GM21515 (cell line): Measurements from ENCODE around the gene TTC39C.

Experiments used
- ATAC-seq: cut with Tn5 transposase; IDR thresholded peaks from one replicate; pipeline ENCODE4 v1.9.1; 2021; ENCODE audit not compliant: unreplicated experiment

Gene TTC39C

DNA sequence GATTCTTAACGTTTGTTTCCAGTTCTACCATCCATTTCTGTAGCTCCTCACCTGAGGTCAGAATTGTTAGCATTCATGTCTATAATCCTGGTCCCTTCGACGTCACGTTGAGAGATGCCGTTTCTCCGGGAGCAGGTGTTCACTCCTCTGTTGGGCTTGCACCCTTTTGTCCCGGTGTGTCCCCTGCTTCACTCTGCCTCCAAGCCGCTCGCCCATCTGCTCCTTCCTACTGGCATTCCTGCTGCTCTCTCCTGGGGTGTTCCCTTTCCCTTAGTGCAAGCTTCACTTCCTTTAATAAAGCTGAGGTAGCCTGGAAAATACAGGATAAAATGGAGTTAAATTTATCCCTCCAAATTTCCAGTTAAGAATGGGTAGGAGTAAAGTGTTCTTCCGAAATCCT is 62.4 kb downstream of the TTC39C start:
- no peak for ATAC-seq

DNA sequence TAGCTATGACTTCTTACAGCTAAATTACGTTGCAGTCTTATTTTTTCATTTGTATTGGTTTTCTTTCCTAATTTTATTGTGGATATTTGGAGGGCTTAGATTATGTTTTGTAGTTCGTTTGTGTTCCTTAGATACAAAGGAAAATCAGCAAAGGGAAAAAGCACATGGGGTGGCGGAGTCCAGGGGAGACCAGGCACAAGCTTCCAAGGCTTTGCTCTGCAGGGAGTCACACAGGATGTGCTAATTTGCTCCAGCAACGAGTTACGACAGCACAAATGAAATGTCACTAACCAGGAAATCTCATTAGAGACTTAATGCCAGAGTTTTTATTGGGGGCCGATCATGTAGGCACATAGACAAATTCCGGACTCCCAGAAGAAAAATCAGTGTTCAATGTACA is 63.8 kb downstream of the TTC39C start:
- no peak for ATAC-seq

DNA sequence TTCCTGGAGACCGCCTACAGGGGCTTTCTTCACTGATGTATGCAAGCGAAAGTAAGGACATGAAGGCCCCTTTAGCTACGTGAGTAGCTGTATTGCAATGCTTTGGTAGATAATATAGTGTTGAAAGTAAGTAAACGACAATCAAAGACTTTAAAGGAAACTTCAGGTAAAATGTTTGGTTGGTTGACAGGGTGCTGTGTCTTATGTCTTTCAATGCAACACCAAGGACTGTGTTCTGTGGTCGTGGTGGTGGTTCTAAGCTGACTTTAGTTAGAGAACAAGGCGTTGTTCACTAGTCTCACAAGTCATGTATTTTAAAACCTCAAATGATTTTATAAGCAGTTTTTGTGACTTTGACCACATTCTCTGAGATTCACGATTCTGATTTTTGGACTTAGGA is 66.3 kb downstream of the TTC39C start:
- no peak for ATAC-seq

DNA sequence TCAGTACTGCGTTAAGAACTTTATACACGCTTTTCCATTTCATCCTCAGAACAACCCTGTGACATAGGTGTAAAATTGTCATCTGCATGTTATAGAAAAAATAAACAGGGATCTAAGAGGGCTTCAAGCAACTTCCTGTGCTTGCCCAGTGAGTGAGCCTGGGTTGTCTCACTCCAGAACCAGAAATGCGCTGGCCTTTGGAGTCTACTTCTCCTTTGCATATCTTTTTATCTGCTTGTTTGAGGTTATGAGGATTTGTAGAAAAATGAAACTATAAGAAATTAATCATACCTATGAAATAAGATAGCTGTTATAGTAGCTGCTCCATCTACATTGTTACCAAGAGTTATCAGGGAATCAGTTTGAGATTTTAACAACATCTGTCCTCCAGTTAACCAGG is 69.0 kb downstream of the TTC39C start:
- no peak for ATAC-seq

DNA sequence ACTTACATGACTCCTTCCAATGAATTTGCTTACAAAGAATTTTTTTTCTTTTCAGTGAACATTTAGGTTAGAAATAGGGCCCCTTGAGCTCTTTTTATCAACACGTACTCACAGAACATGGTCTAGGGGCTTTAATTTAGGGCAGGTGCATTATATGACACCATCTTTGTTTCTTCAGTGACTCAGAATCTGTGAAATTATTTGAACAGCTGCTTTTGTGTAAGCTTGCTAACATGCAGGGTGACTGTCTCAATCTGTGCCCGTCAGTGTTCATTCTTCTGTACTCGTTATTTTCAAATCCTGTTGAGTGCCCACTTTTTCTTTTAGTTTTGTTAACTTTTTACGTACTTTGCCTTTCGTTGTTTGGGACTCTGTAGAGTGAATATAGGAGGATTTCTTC is 71.5 kb downstream of the TTC39C start:
- no peak for ATAC-seq

DNA sequence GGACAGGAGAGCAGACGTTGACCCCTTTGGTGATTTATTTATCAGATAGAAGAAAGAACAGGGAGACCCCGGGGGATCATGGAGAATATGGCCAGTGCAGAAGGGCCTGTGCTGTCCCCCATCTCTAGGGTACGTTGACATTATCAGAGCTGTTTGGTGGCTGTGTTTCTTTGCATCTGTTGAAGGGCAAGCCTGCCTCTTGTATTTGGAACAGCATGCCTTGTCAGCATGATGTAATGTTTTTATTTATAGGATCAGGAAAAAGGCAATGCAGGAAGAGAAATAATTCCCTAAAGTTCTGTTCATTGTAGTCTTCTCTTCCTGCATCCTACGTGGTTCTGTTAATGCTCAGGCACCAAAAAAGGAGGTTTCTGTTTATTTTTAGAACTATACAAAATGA is 74.5 kb downstream of the TTC39C start:
- no peak for ATAC-seq

DNA sequence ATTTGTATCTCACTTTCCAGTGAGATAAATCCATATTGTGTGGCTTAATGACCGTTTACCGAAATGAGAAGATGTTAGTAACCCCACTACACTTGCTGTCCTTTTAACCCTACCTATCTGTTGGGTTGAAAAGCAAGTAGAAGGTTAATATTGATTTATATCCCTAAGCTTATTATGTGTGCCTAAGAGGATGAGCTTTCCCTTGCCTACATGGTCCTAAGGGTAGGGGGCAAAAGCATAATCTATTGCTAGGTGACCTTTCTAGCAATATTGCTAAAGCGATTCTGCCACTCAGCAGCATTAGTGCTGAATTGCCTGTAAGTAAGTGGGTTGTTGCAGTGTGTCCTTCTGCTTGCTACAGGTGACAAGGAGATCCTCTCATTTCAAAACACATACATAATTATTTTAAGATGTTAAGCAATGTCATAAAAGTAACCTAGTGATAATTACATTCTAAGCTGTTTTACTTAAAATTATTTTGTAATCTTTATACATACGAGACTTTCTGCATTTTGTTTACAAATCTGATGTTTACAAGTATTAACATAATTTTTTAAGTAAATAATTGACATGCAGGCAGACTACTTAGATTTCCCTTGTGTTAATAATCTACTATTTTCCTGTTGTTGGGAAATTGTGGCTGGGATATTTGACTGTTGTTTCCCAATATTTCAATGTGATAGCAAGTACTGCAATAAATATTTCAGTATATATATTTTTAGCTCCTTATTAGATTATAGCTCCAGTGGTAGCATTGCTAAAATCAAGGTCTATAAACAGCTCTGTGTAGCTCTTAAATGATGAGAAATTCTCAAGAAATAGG is 75.2 kb downstream of the TTC39C start:
- ATAC-seq = no peak

DNA sequence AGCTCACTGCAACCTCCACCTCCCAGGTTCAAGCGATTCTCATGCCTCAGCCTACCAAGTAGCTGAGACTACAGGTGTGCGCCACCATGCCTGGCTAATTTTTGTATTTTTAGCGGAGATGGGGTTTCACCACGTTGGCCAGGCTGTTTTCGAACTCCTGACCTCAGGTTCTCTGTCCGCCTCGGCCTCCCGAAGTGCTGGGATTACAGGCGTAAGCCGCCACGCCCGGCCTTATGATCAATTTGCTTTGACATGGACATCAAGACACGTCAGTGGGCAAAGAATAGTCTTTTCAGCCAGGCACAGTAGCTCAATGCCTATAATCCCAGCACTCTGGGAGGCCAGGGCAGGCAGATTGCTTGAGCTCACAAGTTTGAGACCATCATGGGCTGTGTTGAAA is 76.3 kb downstream of the TTC39C start:
- ATAC-seq = no peak

DNA sequence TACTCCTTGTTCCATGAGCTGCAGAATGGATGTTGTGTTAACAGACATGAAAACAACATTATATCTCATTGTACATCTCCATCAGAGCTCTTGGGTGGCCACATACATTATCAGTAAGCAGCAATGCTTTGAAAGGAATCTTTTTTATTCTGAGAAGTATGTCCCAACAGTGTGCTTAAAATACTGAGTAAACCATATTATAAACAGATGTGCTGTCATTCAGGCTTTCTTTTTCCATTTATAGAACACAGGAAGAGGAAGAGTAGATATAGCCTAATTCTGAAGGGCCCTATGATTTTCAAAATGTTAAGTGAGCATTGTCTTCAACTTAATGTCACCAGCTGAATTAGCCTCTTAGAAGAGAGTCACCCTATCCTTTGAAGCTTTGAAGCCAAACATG is 80.0 kb downstream of the TTC39C start:
- no peak for ATAC-seq

DNA sequence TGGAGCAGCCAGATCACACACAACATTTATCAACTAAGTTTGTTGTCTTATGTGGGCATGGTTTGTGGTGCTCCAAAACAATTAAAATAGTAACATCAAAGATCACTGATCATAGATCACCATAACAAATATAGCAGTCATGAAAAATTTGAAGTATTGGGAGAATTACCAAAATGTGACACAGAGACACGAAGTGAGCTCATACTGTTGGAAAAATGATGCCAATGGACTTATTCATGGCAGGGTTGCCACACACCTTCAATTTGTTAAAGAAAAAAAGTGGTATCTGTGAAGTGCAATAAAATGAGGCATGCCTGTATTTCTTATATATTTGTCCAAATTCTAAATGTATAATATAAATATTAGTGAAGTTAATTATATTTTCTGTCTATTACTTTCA is 81.4 kb downstream of the TTC39C start:
- no peak for ATAC-seq

DNA sequence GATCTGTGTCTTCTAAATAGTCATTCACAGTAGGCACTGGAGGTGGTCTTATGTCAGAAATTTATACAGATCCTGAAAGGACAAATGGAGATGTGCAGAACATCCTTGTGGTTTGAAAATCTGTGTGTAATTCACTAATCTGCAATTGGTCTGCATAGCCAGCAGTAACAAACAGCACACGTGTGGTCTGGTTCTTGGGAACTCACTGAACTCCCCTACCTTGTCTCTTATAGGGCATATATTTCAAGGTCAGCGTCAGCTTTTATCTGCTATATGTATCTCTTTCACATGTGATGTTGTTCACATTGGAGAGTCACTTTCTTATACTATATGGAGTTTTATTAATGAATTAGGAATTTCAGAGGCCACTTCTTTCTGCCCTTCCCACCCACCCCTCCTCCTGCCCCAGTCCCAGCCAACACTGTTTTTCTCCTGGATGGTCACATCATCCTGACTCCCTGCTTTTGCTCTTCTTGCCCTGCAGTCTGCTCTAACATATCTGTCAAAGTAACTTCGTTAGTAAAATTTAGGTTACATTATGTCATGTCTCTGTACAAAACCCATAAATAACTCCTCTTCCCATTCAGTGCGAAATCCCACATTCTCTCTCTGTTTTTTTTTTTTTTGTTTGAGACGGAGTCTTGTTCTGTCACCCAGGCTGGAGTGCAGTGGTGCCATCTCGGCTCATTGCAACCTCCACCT is 88.9 kb downstream of the TTC39C start:
- no peak for ATAC-seq

DNA sequence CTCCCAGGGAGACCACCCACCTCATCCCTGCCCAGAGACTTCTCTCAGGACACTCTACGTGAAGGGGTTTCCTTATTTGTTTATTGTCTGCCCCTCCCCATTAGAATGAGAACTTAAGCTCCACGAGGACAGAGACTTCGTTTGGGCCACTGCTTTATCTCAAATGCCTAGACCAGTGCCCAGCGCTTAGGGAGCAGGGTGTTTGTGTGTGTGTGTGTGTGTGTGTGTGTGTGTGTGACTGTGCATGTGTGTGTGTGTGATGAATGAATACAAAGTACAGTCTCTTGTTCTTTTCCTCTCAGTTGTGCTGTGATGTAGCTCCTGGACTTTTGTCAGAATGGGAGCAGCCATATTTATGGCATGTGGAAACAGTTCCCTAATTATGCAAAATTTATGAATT is 89.9 kb downstream of the TTC39C start:
- no peak for ATAC-seq

DNA sequence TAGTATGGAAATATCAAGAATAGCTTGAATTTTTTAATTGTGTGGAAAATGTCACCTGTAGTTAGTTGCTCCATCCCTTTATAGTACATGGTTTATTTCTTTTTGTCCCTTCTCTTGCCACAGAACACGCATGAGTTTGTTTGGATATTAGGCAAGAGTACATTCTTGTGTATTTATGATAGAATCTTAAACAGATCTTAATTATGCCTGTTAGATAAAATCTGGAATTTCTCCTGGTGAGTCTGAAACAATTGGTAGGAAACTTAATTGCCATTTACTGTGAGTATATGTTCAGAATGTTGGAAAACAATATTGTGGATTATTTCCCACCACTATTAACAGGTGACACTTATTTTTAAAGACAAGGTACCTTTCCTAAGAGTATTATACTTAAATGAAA is 94.1 kb downstream of the TTC39C start:
- ATAC-seq = no peak

DNA sequence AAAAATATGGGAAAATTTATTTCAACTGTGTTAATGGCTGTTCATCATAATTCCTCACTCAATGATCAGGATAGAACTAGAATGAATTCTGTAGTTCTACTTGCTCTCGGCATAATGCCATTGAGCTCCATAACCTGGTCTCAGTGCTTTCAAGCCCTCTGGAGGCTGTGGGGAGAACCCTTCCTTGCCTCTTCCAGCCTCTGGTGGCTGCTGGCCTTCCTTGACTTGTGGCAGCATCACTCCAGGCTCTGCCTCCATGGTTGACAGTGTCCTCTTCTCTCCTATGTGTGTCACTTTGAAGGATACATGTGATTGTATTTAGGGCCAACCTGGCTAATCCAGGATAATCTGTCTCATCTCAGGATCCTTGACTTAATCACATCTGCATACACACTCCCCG is 97.4 kb downstream of the TTC39C start:
- ATAC-seq = no peak

DNA sequence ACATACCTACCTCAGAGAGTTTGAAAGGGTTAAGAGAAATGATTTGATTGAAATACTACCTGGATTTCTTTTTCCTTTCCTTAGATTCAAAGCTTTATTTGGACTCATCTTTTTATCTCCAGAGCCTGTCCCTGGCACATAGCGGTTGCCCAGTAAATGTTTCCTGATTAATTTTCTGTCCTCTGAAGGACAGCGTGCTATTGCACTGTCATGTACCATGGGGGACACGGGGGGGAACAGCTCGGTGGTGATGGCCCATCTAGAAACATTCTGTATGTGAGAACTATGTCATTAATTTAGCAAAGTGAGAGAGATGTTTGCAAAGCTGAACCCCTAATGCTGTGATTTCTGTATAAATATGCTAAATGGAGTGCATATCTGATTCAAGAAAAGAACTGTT is 97.9 kb downstream of the TTC39C start:
- ATAC-seq = no peak

DNA sequence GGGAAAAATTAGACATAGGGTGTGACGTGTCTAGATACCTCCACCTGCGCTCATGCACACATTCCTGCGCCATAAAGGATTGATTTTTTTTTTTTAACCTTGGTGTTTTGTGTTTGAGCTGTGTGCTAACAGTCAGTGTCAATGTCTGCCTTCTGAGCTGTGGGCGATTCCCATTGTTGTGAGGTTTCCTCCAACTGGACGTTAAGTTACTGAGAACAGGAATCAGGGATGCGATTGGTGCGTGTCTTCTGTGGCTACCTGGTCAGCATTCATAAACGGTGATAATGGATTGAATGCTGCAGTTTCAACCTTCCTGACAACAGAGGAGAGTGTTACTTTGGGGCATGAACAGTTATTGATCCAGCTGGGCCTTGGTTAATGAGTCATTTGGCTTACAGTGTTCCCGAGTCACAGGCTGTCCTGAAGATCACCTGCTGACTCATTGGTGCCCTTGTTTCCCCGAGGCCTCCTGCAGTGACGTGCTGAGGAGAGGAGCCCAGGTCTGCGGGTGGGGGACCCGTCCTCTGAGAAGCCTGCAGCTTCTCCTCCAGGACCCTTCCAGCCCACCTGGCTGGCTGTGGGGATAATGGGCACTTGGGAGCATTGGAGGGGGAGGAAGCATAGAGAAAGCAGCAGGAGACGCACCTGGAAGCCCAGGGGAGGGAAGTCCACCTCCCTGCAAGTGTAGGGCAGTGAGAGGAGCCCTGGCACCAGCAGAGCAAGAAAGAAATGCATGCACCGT is 98.5 kb downstream of the TTC39C start:
- no peak for ATAC-seq

DNA sequence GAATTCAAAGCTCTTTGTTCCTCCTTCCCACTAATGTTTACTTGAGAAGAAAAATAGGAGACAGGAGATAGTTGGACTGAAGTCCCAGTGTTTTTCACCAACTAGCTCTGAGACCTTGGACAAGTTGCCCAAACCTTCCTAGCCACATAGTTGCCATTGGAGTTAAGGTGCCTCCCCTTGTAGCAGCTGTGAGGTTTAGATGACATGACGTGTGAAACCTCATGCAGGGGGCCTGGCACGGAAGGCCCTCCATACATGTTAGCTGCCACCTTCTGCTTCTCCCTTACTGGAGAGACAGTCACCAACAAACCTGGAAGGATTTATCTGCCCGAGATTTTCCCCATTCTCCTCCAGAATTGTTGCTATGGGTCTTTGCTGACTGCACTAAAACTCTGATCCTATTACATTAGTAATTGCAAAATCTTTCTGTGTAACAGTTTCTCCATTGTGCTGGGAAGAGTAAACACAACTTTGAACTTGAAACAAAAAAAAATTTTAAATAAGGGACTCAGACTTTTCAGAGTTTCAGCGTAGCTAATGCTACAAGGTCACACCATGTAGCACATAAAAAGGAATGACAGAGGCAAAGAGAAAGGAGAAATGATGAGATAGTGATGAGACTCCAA is 100.5 kb downstream of the TTC39C start:
- ATAC-seq = no peak

DNA sequence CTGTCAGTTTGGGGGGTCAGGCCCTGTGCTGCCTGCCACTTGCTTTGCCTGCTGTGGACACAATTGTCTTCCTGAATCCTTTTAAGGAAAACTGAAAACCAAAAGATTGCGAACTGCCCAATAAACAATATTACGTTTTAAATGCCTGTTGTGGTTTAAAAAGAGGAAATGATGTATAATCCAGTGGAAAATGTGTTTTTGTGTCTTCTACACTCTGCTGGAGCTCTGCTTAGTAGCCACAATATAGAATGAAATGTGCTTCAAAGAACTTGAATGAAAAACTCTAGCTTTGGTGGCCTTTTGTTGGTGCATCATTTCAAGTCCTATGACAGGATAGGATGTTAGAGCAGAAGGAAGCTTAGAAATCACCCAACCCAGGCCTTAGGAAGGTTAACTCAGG is 101.1 kb downstream of the TTC39C start:
- no peak for ATAC-seq

DNA sequence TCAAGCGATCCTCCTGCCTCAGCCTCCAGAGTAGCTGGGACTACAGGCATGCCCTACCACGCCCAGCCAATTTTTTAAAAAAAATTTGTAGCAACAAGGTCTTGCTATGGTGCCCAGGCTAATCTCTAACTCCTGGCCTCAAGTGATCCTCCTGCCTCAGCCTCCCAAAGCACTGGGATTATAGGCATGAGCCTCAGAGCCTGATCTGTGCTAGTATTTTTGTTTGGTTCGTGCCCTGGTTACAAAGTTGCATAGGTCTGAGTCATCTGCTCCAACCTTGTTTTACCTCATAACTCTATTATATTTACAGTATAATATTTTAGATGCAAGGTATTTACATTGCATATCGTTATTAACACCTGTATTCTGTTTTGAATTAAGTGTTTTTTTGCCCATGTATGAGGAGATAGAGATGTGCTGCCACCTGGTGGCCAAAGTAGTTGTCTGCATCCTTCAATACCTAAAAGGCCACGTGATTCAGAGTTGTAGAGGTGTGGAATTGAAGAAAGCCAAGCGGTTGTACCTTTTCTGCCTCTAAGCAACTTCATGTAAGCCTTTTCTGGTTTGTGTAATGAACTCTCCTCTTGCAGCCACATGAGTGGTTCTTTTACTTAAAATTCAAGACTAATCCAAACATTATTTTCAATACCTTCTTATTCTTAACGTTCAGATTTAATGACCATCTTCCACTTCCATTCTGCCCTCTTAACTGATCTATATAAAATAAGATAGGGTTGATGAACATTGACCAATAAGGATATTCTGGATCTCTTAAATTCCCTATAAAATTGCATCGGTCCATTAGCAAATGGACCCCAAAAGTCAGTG is 104.4 kb downstream of the TTC39C start:
- peak; percentile 73 for ATAC-seq

DNA sequence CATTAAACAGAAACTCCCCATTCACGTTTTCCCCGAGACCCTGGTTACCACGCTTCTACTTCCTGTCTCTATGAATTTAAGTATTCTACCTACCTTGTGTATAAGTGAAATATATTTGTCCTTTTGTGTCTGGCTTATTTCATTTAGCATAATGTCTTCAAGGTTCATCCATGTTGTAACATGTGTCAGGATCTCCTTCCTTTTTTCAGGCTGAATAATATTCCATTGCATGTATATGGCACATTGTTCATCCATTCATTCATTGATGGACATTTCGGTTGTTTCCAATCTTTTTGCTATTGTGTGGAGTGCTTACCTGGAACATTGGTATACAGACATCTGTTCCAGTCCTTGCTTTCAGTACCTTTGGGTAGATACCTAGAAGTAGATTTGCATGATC is 106.1 kb downstream of the TTC39C start:
- no peak for ATAC-seq

DNA sequence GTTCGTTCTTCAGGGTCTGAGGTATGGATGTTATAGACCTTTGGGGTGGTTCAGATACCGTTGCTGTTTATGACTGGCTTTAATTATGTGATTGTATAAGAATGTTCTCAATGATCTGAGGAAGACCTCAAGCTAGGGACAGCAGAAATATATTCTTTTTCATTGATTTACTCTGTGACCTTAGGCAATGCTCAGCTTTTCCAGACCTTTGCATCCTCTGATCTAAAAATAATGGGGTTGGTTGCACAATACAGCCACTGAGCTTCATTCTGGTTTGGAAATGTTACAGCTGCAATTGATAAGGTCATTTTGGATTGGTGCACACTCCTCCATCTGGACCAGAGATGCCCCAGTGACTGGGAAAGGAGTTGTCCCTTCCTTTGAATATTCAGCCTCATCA is 107.1 kb downstream of the TTC39C start:
- ATAC-seq = no peak
